Duodenal mucosa (tissue), 2 donors: Measurements from ENCODE around the gene DDAH1.

ENCODE experiments used
- H3K27ac ChIP-seq: one replicate; pipeline ENCODE4 v1.7.0; 2013; ENCODE audit warnings: low read depth, low read length
- H3K27me3 ChIP-seq, 2 donors: one replicate each; pipeline ENCODE4 v1.7.0; 2013; ENCODE audit warnings: low read length in 2 of 2, control low read depth in 1 of 2; ENCODE audit not compliant: insufficient read depth in 2 of 2, control insufficient read depth in 1 of 2
- H3K36me3 ChIP-seq, 2 donors: one replicate each; pipeline ENCODE4 v1.7.0; 2013; ENCODE audit warnings: low read length in 2 of 2, control low read depth in 1 of 2; ENCODE audit not compliant: insufficient read depth in 2 of 2, control insufficient read depth in 1 of 2
- H3K4me1 ChIP-seq, 2 donors: one replicate each; pipeline ENCODE4 v1.7.0; 2013; ENCODE audit warnings: low read length in 2 of 2, control low read depth in 1 of 2; ENCODE audit not compliant: insufficient read depth in 2 of 2, control insufficient read depth in 1 of 2
- H3K4me3 ChIP-seq, 2 donors: one replicate each; pipeline ENCODE4 v1.7.0; 2013; ENCODE audit warnings: low read length in 2 of 2, low read depth in 1 of 2
- H3K9ac ChIP-seq, 2 donors: one replicate each; pipeline ENCODE4 v1.7.0; 2013; ENCODE audit warnings: low read length in 2 of 2, low read depth in 1 of 2
- H3K9me3 ChIP-seq, 2 donors: one replicate each; pipeline ENCODE4 v1.7.0; 2013; ENCODE audit warnings: low read length in 2 of 2, control low read depth in 1 of 2; ENCODE audit not compliant: control insufficient read depth in 1 of 2

Gene DDAH1

GRCh38 chr1:85279458-85280080 lies 185.4 kb downstream of the DDAH1 start:
- Histone ChIP-seq H3K9me3 (no peaks in the 10 kb centered on the region), H3K4me1 (peaks cover 12 to 25% of the 10 kb centered on the region in 2 donors), H3K27ac (no peak overlapping the region), H3K27me3 (no peaks in the 10 kb centered on the region), H3K36me3 (no peaks in the 10 kb centered on the region), H3K9ac (peak overlapping the region; percentile 9 to 26), H3K4me3 (peak overlapping the region in 1 of 2 donors; percentile 24)

- Histone ChIP-seq H3K27ac (no peak overlapping the region), H3K4me3 (peak overlapping the region in 1 of 2 donors; percentile 24)
Observed at GRCh38 chr1:85278853-85279314, 186.1 kb downstream of the DDAH1 start.

GRCh38 chr1:85277802-85278201 lies 187.2 kb downstream of the DDAH1 start:
- no peak overlapping the region for H3K4me3 ChIP-seq
- H3K36me3 ChIP-seq: no peaks in the 10 kb centered on the region
- H3K9me3 ChIP-seq: no peaks in the 10 kb centered on the region
- no peaks in the 10 kb centered on the region for H3K27me3 ChIP-seq
- H3K9ac ChIP-seq: no peak overlapping the region
- peaks cover 28 to 38% of the 10 kb centered on the region in 2 donors for H3K4me1 ChIP-seq
- no peak overlapping the region for H3K27ac ChIP-seq

More at GRCh38 chr1:85278853-85279314, 186.1 kb downstream of the DDAH1 start:
- Histone ChIP-seq H3K27me3 (no peaks in the 10 kb centered on the region), H3K36me3 (no peaks in the 10 kb centered on the region), H3K4me1 (peaks cover 19 to 29% of the 10 kb centered on the region in 2 donors), H3K9ac (peak overlapping the region; percentile 9 to 26), H3K9me3 (no peaks in the 10 kb centered on the region)

GRCh38 chr1:85276978-85277639 lies 187.8 kb downstream of the DDAH1 start:
- peaks cover 28 to 38% of the 10 kb centered on the region in 2 donors for H3K4me1 ChIP-seq
- peak overlapping the region; percentile 80 for H3K27ac ChIP-seq
- H3K4me3 ChIP-seq: peak overlapping the region; percentile 63 to 70

GRCh38 chr1:85276215-85276977 lies 188.6 kb downstream of the DDAH1 start, which contains the start of gene BCL10:
TSS of gene BCL10 (minus strand) at chr1:85276632. CDS start at chr1:85276352, 280 bp downstream.
- peak within 1 kb of the TSS; percentile 99 to 100 for H3K9ac ChIP-seq
- H3K27me3 ChIP-seq: no peaks in the 10 kb centered on the region
- H3K4me1 ChIP-seq: peaks cover 28 to 40% of the 10 kb centered on the region in 2 donors
- H3K4me3 ChIP-seq: peak within 1 kb of the TSS; percentile 99 to 100
- peaks cover 0 to 3% of the 10 kb centered on the region in 2 donors for H3K36me3 ChIP-seq
- peak within 1 kb of the TSS; percentile 99 for H3K27ac ChIP-seq
- no peaks in the 10 kb centered on the region for H3K9me3 ChIP-seq

More at GRCh38 chr1:85276978-85277639, 187.8 kb downstream of the DDAH1 start:
- no peaks in the 10 kb centered on the region for H3K9me3 ChIP-seq
- H3K27me3 ChIP-seq: no peaks in the 10 kb centered on the region
- H3K9ac ChIP-seq: peak overlapping the region; percentile 67 to 73
- H3K36me3 ChIP-seq: no peaks in the 10 kb centered on the region

GRCh38 chr1:85275701-85276214 lies 189.2 kb downstream of the DDAH1 start:
- Histone ChIP-seq H3K27ac (peak overlapping the region; percentile 99), H3K9ac (peak overlapping the region; percentile 99 to 100), H3K27me3 (no peaks in the 10 kb centered on the region), H3K4me1 (peaks cover 28 to 44% of the 10 kb centered on the region in 2 donors), H3K9me3 (no peaks in the 10 kb centered on the region), H3K36me3 (peaks cover 2 to 9% of the 10 kb centered on the region in 2 donors), H3K4me3 (peak overlapping the region; percentile 99 to 100)

GRCh38 chr1:85274969-85275453 lies 189.9 kb downstream of the DDAH1 start:
- Histone ChIP-seq H3K9me3 (no peaks in the 10 kb centered on the region), H3K4me1 (peaks cover 32 to 44% of the 10 kb centered on the region in 2 donors), H3K4me3 (peak overlapping the region; percentile 99 to 100), H3K36me3 (peaks cover 3 to 17% of the 10 kb centered on the region in 2 donors), H3K27me3 (no peaks in the 10 kb centered on the region), H3K9ac (peak overlapping the region; percentile 99 to 100), H3K27ac (peak overlapping the region; percentile 99)

GRCh38 chr1:85273397-85273796 lies 191.6 kb downstream of the DDAH1 start:
- H3K27ac ChIP-seq: no peak overlapping the region
- peak overlapping the region in 1 of 2 donors; percentile 100 for H3K4me3 ChIP-seq
- no peak overlapping the region for H3K9ac ChIP-seq
- H3K4me1 ChIP-seq: peaks cover 38 to 42% of the 10 kb centered on the region in 2 donors
- no peaks in the 10 kb centered on the region for H3K27me3 ChIP-seq
- peaks cover 13 to 31% of the 10 kb centered on the region in 2 donors for H3K36me3 ChIP-seq
- H3K9me3 ChIP-seq: no peaks in the 10 kb centered on the region

GRCh38 chr1:85268801-85269585 lies 196.0 kb downstream of the DDAH1 start:
- Histone ChIP-seq H3K27ac (no peak overlapping the region), H3K27me3 (no peaks in the 10 kb centered on the region), H3K9me3 (no peaks in the 10 kb centered on the region), H3K4me1 (peaks cover 24 to 25% of the 10 kb centered on the region in 2 donors), H3K36me3 (peaks cover 22 to 48% of the 10 kb centered on the region in 2 donors), H3K4me3 (peak overlapping the region in 1 of 2 donors; percentile 17), H3K9ac (no peak overlapping the region)
